Fibroblast of mammary gland (primary cell): Measurements from ENCODE around the gene RASAL2.
A peak's percentile ranks its signal among the peaks of the same experiment; 100 is the strongest.

Source experiments
- DNase-seq: peaks from one replicate; pipeline ENCODE4 v3.0.0-alpha.2; 2010; ENCODE audit warnings: low read depth
- H3K4me3 ChIP-seq: 2 replicates; pipeline ENCODE4 v1.5.1; 2011; ENCODE audit warnings: low read depth, mild to moderate bottlenecking, low read length, moderate library complexity; ENCODE audit not compliant: control insufficient read depth
- TF ChIP-seq, protein P1 (sequence below): conservative IDR thresholded peaks from 2 replicates; pipeline ENCODE4 v1.5.1; 2011; ENCODE audit warnings: low read depth, low read length, inconsistent platforms; ENCODE audit not compliant: control insufficient read depth, insufficient read depth

The RASAL2 gene

DNA sequence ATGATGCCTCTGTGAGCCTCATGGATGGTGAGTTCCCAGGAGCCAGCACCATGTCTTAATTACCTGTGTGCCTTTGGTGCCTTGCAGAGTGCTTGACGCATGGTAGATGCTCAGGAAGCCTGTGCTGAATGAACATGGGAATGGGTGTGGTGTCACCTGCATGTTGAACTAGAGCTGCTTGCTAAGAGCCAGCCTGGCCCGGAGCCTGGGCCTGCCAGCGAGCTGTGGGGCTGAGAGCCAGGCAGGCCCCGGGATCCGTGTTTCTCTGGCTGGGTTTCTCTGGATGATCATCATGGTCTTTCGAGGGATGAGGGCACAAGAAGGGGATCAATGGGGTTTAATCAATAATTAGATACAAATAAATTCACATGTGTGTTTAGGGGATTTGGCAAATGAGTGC is 412.3 kb downstream of the RASAL2 start:
- TF ChIP-seq, protein P1, sequence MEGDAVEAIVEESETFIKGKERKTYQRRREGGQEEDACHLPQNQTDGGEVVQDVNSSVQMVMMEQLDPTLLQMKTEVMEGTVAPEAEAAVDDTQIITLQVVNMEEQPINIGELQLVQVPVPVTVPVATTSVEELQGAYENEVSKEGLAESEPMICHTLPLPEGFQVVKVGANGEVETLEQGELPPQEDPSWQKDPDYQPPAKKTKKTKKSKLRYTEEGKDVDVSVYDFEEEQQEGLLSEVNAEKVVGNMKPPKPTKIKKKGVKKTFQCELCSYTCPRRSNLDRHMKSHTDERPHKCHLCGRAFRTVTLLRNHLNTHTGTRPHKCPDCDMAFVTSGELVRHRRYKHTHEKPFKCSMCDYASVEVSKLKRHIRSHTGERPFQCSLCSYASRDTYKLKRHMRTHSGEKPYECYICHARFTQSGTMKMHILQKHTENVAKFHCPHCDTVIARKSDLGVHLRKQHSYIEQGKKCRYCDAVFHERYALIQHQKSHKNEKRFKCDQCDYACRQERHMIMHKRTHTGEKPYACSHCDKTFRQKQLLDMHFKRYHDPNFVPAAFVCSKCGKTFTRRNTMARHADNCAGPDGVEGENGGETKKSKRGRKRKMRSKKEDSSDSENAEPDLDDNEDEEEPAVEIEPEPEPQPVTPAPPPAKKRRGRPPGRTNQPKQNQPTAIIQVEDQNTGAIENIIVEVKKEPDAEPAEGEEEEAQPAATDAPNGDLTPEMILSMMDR, result no peak
- DNase-seq, result no peak
- H3K4me3 ChIP-seq, result no peak overlapping the region

DNA sequence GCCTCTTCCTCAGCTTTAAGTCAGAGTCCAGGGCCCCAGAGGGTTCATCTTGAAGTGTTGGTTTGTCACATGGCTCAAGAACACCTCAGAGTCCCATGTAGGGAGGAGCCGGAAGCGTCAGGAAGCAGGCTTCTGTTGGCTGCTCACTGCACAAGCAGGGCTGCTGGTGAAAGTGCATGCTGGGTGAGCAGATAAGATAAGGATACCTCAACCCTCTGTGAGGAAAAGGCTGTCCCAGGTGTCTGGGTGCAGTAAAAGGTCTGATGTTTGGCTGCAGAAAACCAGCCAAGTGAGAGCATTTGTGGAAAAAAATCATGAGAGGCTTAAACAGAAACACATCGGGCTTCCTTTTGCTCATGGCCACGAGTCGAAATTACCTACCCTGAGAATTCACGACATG is 412.8 kb downstream of the RASAL2 start:
- TF ChIP-seq, protein P1, result no peak
- no peak overlapping the region for H3K4me3 ChIP-seq
- DNase-seq, result no peak

DNA sequence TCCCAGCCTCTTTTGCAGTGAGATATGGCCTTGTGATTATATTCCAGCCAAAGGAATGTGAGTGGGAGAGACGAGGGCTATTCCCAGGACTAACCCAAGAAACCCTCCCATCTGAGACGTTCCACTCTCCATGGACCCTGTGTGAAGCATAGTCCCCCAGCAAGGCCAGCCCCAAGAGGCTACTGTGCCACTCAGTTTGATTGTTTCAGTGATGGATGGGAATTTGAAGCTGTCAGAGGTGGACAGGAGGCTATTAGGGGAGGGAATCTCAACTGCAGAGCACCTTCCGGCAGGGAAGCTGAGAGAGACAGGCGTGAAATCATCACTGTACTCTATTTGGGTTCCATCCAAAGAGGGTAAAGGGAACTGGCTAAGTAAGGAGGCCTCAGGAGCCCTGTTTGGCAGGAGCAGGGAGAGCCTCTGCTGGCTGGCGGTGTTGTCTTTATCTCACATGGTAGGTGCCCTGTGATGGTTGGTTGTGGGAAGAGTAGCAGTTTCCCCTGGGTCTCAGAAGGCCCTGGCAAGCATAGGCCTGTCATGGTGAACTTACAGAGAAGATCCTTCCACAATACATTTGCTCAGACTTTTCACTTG is 415.6 kb downstream of the RASAL2 start:
- TF ChIP-seq, protein P1, result no peak
- DNase-seq, result no peak
- H3K4me3 ChIP-seq, result no peak overlapping the region

DNA sequence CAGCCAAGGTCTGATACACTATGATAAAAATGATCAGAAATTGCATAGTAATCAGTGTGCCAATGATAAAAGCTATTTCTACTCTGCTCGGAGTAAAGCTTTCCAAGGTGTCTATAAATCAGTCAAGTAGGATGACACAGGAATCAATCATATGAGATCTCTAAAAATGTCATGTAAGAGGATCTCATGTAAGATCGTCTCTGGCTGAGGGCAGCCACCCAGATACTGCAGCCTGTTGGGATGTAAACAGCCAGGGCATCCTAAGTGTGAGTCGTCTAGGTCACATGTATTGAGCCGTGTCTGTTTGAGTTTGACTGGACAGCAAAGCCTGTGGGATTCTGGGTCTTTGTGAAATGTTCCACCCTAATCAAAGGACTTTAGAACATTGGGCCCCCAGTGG is 416.3 kb downstream of the RASAL2 start:
- peak; percentile 41 for DNase-seq
- TF ChIP-seq, protein P1, result no peak
- H3K4me3 ChIP-seq, result no peak overlapping the region

DNA sequence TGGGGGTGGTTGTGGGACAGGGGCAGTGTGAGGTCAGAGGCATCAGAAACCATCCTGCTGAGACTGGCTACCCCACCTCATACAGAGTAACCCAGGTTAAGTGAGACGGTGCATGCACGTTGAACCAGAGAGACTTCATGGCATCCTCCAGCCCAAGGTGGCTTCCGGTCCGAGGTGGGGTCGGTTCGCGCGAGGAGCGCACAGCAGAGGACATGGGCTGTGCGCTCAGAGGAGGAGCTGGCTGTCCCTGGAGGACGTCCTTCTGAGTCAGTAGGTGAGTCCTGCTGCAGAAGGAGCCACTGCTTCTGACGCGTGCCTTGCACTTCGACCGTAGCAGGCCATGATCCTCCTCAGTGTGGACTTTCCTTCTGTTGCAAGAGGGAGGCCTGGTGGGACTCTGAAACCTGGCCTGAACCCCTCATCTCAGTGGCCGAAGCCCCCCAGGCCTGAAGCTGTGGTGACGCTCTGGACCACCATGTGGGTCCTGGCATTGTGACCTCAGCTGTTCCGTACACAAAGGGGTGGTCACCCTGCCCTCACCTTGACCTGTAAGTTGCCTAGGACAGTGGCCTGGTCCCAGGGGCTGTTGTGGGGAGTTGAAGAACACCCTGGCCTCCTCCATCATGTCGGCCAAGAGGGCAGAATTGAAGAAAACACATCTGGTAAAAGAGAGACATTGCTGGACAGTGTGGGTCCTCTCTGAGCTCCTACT is 418.8 kb downstream of the RASAL2 start, which contains the start of gene TEX35:
TSS of gene TEX35 (plus strand) at position 544 of the 712 bp plus-strand sequence. CDS start at position 624, 80 bp downstream.
- no peak within 1 kb of the TSS for H3K4me3 ChIP-seq
- no peak for DNase-seq
- TF ChIP-seq, protein P1, result no peak

DNA sequence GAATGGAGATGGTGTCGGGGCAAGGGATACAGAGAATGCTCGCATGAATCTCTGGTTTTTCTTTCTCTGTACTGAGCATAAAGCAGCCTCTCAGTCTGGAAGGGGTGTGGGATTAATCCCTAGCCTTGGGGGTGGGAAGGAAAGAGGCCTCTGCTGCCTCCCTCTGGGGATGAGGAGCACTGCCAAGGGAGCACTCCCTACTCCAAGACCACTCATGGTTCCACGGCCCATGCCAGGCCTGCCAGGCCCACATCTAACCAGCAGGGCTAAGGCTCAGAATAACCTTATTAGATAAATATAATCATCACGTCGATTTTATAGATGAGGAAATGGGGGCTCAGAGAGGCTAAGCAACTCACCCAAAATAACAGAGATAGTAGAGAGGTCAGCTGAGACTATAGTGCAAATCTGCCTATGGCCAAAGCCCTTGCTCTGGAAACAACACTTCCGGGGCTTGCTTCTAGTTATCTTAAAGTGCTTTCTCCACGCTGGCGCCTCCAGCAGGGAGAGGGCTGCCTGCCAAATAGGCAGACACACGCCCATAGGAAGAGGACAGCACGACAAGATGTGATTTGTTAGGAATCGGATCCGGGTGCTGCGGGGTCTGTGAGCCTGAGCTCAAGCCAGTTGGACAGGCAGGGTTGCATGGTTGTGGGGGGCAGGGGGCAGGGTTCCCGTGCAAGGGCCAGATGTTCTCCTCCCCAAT is 419.5 kb downstream of the RASAL2 start:
- DNase-seq, result peak; percentile 20
- TF ChIP-seq, protein P1, result peak; percentile 19
- no peak overlapping the region for H3K4me3 ChIP-seq
